ENCODE data around the gene PEPD. TPM values are rescaled to one million over a fixed set of nuclear protein-coding genes. Genes with fewer than 3 reads are reported as not detected.

Gene PEPD
- total and polyA plus RNA-seq, 10 of the 15 experiments (the other 5 are each of a cell fraction or from before 2014, with no cell fraction given): 1.4 to 52.0 (median 20.2) TPM

DNA sequence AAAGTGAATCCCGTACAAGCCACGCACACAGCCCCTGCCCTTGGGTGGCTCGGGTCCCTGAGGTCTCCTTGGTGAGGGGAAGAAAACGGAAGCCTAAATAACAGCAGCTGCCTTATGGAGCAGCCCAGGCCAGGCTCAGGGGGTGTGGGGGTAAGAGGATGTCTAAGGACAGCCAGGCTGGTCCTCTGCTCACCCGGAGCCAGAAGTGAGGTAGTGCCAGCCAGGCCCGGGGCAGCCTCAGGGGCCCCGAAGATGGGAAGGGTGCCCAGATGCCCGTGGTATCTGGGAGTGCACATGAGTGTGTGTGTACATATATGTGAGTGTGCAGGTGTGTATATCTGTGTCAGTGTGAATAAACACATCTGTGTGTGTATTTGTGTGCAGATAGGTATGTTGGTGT lies 38.4 kb upstream of the PEPD start (continued):
- TF ChIP-seq, protein P1, sequence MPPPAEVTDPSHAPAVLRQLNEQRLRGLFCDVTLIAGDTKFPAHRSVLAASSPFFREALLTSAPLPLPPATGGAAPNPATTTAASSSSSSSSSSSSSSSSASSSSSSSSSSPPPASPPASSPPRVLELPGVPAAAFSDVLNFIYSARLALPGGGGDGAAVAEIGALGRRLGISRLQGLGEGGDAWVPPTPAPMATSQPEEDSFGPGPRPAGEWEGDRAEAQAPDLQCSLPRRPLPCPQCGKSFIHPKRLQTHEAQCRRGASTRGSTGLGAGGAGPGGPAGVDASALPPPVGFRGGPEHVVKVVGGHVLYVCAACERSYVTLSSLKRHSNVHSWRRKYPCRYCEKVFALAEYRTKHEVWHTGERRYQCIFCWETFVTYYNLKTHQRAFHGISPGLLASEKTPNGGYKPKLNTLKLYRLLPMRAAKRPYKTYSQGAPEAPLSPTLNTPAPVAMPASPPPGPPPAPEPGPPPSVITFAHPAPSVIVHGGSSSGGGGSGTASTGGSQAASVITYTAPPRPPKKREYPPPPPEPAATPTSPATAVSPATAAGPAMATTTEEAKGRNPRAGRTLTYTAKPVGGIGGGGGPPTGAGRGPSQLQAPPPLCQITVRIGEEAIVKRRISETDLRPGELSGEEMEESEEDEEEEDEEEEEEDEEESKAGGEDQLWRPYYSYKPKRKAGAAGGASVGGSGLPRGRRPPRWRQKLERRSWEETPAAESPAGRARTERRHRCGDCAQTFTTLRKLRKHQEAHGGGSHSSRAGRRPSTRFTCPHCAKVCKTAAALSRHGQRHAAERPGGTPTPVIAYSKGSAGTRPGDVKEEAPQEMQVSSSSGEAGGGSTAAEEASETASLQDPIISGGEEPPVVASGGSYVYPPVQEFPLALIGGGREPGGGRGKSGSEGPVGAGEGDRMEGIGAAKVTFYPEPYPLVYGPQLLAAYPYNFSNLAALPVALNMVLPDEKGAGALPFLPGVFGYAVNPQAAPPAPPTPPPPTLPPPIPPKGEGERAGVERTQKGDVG (CRISPR knock-in tag; IDR thresholded peaks at IDR 0.05): no peak
- TF ChIP-seq TAF1 (IDR thresholded peaks at IDR 0.05; ENCODE audit: borderline replicate concordance, low read depth, low read length): no peak
- TF ChIP-seq, protein P2, sequence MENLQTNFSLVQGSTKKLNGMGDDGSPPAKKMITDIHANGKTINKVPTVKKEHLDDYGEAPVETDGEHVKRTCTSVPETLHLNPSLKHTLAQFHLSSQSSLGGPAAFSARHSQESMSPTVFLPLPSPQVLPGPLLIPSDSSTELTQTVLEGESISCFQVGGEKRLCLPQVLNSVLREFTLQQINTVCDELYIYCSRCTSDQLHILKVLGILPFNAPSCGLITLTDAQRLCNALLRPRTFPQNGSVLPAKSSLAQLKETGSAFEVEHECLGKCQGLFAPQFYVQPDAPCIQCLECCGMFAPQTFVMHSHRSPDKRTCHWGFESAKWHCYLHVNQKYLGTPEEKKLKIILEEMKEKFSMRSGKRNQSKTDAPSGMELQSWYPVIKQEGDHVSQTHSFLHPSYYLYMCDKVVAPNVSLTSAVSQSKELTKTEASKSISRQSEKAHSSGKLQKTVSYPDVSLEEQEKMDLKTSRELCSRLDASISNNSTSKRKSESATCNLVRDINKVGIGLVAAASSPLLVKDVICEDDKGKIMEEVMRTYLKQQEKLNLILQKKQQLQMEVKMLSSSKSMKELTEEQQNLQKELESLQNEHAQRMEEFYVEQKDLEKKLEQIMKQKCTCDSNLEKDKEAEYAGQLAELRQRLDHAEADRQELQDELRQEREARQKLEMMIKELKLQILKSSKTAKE (IDR thresholded peaks at IDR 0.05; ENCODE audit: low read depth, poor library complexity, severe bottlenecking): no peak
- TF ChIP-seq ZNF207 (IDR thresholded peaks at IDR 0.05; ENCODE audit: borderline replicate concordance): no peak
- TF ChIP-seq, protein P3, sequence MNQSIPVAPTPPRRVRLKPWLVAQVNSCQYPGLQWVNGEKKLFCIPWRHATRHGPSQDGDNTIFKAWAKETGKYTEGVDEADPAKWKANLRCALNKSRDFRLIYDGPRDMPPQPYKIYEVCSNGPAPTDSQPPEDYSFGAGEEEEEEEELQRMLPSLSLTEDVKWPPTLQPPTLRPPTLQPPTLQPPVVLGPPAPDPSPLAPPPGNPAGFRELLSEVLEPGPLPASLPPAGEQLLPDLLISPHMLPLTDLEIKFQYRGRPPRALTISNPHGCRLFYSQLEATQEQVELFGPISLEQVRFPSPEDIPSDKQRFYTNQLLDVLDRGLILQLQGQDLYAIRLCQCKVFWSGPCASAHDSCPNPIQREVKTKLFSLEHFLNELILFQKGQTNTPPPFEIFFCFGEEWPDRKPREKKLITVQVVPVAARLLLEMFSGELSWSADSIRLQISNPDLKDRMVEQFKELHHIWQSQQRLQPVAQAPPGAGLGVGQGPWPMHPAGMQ (IDR thresholded peaks at IDR 0.05; ENCODE audit: borderline replicate concordance): no peak
- TF ChIP-seq HCFC1 (IDR thresholded peaks at IDR 0.05; ENCODE audit: low read length): no peak
- TF ChIP-seq SP1 (IDR thresholded peaks at IDR 0.05; ENCODE audit: low read depth, low read length): no peak
